Mesenchymal stem cell (in vitro differentiated cells and primary cell): ENCODE measurements around the gene ASXL2.
"Not testable (repeated sequence)": the region's sequence is repeated elsewhere in the genome, so short reads cannot be mapped to it uniquely, and the experiment has no call there.

Source experiments
- DNase-seq: peaks from one replicate; pipeline ENCODE4 v3.0.0-alpha.2; 2013
- H2AFZ ChIP-seq: one replicate; pipeline ENCODE4 v1.6.1; 2013; ENCODE audit warnings: low read depth, mild to moderate bottlenecking, control low read depth, inconsistent platforms, low read length, moderate library complexity
- H2AK5ac ChIP-seq: 2 replicates; pipeline ENCODE4 v1.6.1; 2013; ENCODE audit warnings: low read length, moderate library complexity, mild to moderate bottlenecking, inconsistent platforms; ENCODE audit not compliant: severe bottlenecking
- H2BK120ac ChIP-seq: one replicate; pipeline ENCODE4 v1.6.1; 2013; ENCODE audit warnings: low read depth, mild to moderate bottlenecking, inconsistent platforms, low read length, moderate library complexity
- H2BK12ac ChIP-seq, 2 experiments: one replicate each; pipeline ENCODE4 v1.6.1; 2013; ENCODE audit warnings: inconsistent platforms in 2 of 2, low read length in 2 of 2, mild to moderate bottlenecking in 2 of 2, moderate library complexity in 2 of 2, control low read depth in 1 of 2
- H2BK15ac ChIP-seq: one replicate; pipeline ENCODE4 v1.6.1; 2013; ENCODE audit warnings: mild to moderate bottlenecking, low read depth, inconsistent platforms; ENCODE audit not compliant: poor library complexity, severe bottlenecking
- H2BK5ac ChIP-seq: 2 replicates; pipeline ENCODE4 v1.6.1; 2013; ENCODE audit warnings: low read depth, mild to moderate bottlenecking, low read length, control low read depth, inconsistent platforms; ENCODE audit not compliant: poor library complexity, severe bottlenecking
- H3K14ac ChIP-seq, 2 experiments: one replicate each; pipeline ENCODE4 v1.6.1; 2013; ENCODE audit warnings: inconsistent platforms in 2 of 2, low read length in 2 of 2, control low read depth in 1 of 2, mild to moderate bottlenecking in 1 of 2, moderate library complexity in 1 of 2
- H3K18ac ChIP-seq, 2 experiments: one replicate each; pipeline ENCODE4 v1.6.1; 2013; ENCODE audit warnings: inconsistent platforms in 2 of 2, low read length in 2 of 2, control low read depth in 1 of 2, low read depth in 1 of 2, mild to moderate bottlenecking in 1 of 2
- H3K23ac ChIP-seq, 2 experiments: one replicate each; pipeline ENCODE4 v1.6.1; 2013; ENCODE audit warnings: inconsistent platforms in 2 of 2, low read length in 2 of 2, mild to moderate bottlenecking in 2 of 2, moderate library complexity in 2 of 2, control low read depth in 1 of 2
- H3K27ac ChIP-seq: 2 replicates; pipeline ENCODE4 v1.5.1; 2013; ENCODE audit warnings: mild to moderate bottlenecking, moderate library complexity, low read length, control low read depth, inconsistent platforms; ENCODE audit not compliant: poor library complexity, severe bottlenecking
- H3K27me3 ChIP-seq, 2 experiments: 2 replicates each; pipeline versions ENCODE4 v1.6.1 to v1.7.0; 2013; ENCODE audit warnings: low read length in 2 of 2, mild to moderate bottlenecking in 2 of 2, moderate library complexity in 2 of 2, control low read depth in 1 of 2, inconsistent platforms in 1 of 2; ENCODE audit not compliant: control insufficient read depth in 1 of 2, insufficient read depth in 1 of 2
- H3K36me3 ChIP-seq, 2 experiments: 2 replicates each; pipeline versions ENCODE4 v1.6.1 to v1.7.0; 2013; ENCODE audit warnings: low read length in 2 of 2, control low read depth in 1 of 2, inconsistent platforms in 1 of 2, low read depth in 1 of 2, mild to moderate bottlenecking in 1 of 2; ENCODE audit not compliant: insufficient read depth in 2 of 2, control insufficient read depth in 1 of 2
- H3K4ac ChIP-seq, 2 experiments: one replicate each; pipeline ENCODE4 v1.6.1; 2013; ENCODE audit warnings: inconsistent platforms in 2 of 2, low read length in 2 of 2, mild to moderate bottlenecking in 2 of 2, moderate library complexity in 2 of 2, control low read depth in 1 of 2, low read depth in 1 of 2
- H3K4me1 ChIP-seq: 2 replicates; pipeline ENCODE4 v1.6.1; 2013; ENCODE audit warnings: low read depth, low read length, control low read depth; ENCODE audit not compliant: control insufficient read depth, insufficient read depth
- H3K4me2 ChIP-seq: 2 replicates; pipeline ENCODE4 v1.6.1; 2013; ENCODE audit warnings: low read length, mild to moderate bottlenecking, inconsistent platforms; ENCODE audit not compliant: poor library complexity, severe bottlenecking
- H3K4me3 ChIP-seq, 2 experiments: 2 replicates each; pipeline versions ENCODE4 v1.5.1 to v1.7.0; 2013; ENCODE audit warnings: low read length in 2 of 2, mild to moderate bottlenecking in 2 of 2, control low read depth in 1 of 2, low read depth in 1 of 2; ENCODE audit not compliant: insufficient read depth in 1 of 2
- H3K79me1 ChIP-seq: replicated peaks from 2 replicates; pipeline ENCODE4 v1.6.1; 2013; ENCODE audit warnings: mild to moderate bottlenecking, control low read depth, low read length, inconsistent platforms; ENCODE audit not compliant: poor library complexity, severe bottlenecking
- H3K9ac ChIP-seq: 2 replicates; pipeline ENCODE4 v1.7.0; 2013; ENCODE audit warnings: mild to moderate bottlenecking, low read length, moderate library complexity
- H3K9me3 ChIP-seq: 2 replicates; pipeline ENCODE4 v1.7.0; 2013; ENCODE audit warnings: mild to moderate bottlenecking, low read length; ENCODE audit not compliant: control insufficient read depth
- H4K8ac ChIP-seq: one replicate; pipeline ENCODE4 v1.6.1; 2013; ENCODE audit warnings: inconsistent platforms, mild to moderate bottlenecking, low read length, moderate library complexity
- H4K91ac ChIP-seq: one replicate; pipeline ENCODE4 v1.6.1; 2013; ENCODE audit warnings: mild to moderate bottlenecking, low read length, inconsistent platforms
- WGBS: methylation state at CpG from one replicate; pipeline ENCODE4 v1.1.7; 2013; ENCODE audit warnings: mixed read lengths; 5-methylcytosine and 5-hydroxymethylcytosine counted together

ASXL2 gene

DNA sequence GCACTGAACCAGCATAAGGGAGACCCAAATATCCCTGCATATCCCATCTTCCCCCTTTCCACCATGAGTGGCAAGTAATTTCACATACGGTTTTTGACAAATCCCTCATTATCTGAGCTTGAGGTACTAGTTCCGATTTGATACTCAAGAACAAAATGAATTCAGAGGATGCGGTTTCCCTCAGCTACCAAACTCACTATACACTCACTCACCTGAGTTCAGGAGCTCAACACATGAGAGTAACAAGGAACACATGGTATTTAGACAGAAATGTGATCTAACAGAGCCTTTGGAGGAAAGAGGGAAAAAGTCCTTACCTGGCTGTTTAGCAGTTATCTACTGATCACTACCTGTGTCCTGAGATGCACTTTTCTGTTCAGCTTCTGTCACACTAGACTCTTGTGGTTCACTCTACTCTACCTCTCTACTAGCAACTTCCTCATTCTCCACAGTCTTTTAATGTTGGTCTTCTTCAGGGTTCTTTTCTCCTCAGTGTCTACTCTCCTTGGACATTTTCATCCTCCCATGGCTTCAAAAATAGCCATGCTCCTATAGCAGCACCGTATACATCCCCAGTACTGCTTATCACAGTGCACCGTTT is 25.1 kb downstream of the ASXL2 start:
- Histone ChIP-seq H2BK120ac (no peak overlapping the region), H3K18ac (no peak overlapping the region), H3K9me3 (no peaks in the 10 kb centered on the region), H3K4me2 (no peak overlapping the region), H3K4me1 (peaks cover 4% of the 10 kb centered on the region), H3K23ac (no peak overlapping the region), H3K27ac (no peak overlapping the region), H2AK5ac (no peak overlapping the region), H3K36me3 (peaks cover 3 to 4% of the 10 kb centered on the region in 2 experiments), H4K91ac (no peak overlapping the region), H3K14ac (no peak overlapping the region), H3K79me1 (peaks cover 24% of the 10 kb centered on the region), H4K8ac (no peak overlapping the region), H2AFZ (no peak overlapping the region), H2BK12ac (no peak overlapping the region), H3K27me3 (no peaks in the 10 kb centered on the region), H2BK5ac (no peak overlapping the region), H3K4ac (no peak overlapping the region), H2BK15ac (no peak overlapping the region), H3K9ac (peak overlapping the region; percentile 73), H3K4me3 (no peak overlapping the region)
- DNase-seq, result no peak
- 93% methylated on average over 4 of the region's 5 CpGs for WGBS

DNA sequence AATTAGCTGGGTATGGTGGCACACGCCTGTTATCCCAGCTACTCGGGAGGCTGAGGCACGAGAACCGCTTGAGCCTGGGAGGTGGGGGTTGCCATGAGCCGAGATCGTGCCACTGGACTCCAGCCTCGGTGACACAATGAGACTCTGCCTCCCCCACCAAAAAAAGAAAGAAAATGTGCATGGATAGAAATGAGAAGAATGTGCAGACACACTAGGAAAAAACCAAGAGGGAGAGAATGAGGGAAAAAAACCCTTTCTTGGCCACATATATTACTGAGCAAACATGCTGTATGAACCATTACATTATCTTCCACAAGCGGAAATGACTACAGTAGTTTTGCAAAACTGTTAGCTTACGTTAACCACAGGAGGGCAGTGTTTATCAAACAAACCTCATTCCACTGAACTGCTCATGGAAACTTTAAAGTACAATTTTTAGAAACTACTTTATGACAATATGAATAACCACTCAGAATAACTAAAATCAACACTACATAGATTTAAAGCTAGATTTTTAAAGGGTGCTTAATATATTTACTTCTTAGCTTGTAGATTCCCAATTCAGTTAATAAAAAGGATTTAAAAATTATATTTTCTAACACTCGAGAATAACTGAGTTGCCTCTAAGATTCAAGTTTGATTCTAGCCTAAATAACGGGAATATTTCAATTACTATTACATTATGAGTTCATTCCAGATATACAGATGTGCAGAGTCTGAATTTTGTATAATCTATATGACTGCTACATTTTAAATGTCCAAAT is 26.4 kb downstream of the ASXL2 start:
- H4K8ac ChIP-seq, result peak overlapping the region; percentile 60
- no peak overlapping the region for H3K23ac ChIP-seq
- H2BK12ac ChIP-seq, result no peak overlapping the region
- H2AFZ ChIP-seq, result no peak overlapping the region
- H3K4me3 ChIP-seq, result peak overlapping the region in 1 of 2 experiments; percentile 30
- peak overlapping the region; percentile 14 for H3K4me2 ChIP-seq
- peak overlapping the region; percentile 49 for H2BK120ac ChIP-seq
- H4K91ac ChIP-seq, result peak overlapping the region; percentile 27
- H3K9me3 ChIP-seq, result no peaks in the 10 kb centered on the region
- no peak overlapping the region for H3K14ac ChIP-seq
- H3K27ac ChIP-seq, result peak overlapping the region; percentile 85
- peaks cover 4% of the 10 kb centered on the region for H3K4me1 ChIP-seq
- peaks cover 3 to 4% of the 10 kb centered on the region in 2 experiments for H3K36me3 ChIP-seq
- peak; percentile 95 for DNase-seq
- peak overlapping the region in 1 of 2 experiments; percentile 75 for H3K18ac ChIP-seq
- no peaks in the 10 kb centered on the region for H3K27me3 ChIP-seq
- H2BK15ac ChIP-seq, result no peak overlapping the region
- no peak overlapping the region for H2AK5ac ChIP-seq
- 50% methylated on average over 6 of the region's 11 CpGs for WGBS
- H3K4ac ChIP-seq, result no peak overlapping the region
- H3K9ac ChIP-seq, result peak overlapping the region; percentile 75
- no peak overlapping the region for H2BK5ac ChIP-seq
- H3K79me1 ChIP-seq, result peaks cover 20% of the 10 kb centered on the region

DNA sequence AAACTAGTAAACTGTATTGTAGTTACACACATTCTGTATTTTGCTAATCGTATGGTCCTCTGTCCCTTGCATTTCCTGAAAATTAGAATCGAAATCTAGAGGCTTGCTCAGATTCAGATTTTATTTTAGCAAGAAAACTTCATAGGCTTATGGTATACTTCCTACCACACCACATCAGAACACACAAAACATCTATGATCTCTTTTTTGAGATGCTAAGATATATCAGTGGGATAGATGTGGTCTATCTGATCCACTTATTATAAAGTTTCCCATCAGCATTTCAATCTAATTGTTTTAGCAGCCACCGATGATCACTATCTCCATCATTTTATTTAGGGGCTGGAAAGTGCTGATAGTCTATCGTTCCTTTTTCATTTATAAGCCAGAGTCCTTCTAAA is 27.9 kb downstream of the ASXL2 start:
- H2AFZ ChIP-seq, H3K27ac ChIP-seq, H2BK15ac ChIP-seq, H3K9me3 ChIP-seq, H3K4ac ChIP-seq, H3K14ac ChIP-seq, H3K4me1 ChIP-seq, H3K27me3 ChIP-seq, H3K18ac ChIP-seq, H3K4me3 ChIP-seq, H2BK12ac ChIP-seq, H2BK120ac ChIP-seq, H4K91ac ChIP-seq, H4K8ac ChIP-seq, H2AK5ac ChIP-seq, DNase-seq, H3K4me2 ChIP-seq, H3K36me3 ChIP-seq, H2BK5ac ChIP-seq, H3K23ac ChIP-seq, H3K9ac ChIP-seq: not testable (repeated sequence)
- 80% methylated on average over 2 of the region's 4 CpGs for WGBS
- H3K79me1 ChIP-seq, result peaks cover 15% of the 10 kb centered on the region

DNA sequence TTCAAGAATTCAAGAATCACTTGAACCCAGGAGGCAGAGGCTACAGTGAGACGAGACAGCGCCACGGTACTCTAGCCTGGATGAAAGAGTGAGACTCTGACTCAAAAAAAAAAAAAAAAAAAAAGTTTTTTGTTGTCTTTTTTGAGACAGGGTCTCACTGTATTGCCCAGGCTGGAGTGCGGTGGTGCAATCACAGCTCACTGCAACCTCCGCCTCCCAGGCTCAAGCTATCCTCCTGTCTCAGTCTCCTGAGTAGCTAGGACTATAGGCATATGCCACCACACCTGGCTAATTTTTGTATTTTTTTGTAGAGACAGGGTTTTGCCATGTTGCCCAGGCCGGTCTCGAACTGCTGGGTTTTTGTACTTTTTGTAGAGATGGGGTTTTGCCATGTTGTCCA is 28.9 kb downstream of the ASXL2 start:
- not testable (repeated sequence) for H2BK120ac ChIP-seq, DNase-seq, H3K36me3 ChIP-seq, H2AK5ac ChIP-seq, H3K14ac ChIP-seq, H3K23ac ChIP-seq, H2AFZ ChIP-seq, H3K4me2 ChIP-seq, H3K18ac ChIP-seq, H3K27ac ChIP-seq, H3K9me3 ChIP-seq, H4K91ac ChIP-seq, H4K8ac ChIP-seq, H2BK5ac ChIP-seq, H2BK15ac ChIP-seq, H3K4ac ChIP-seq, H3K9ac ChIP-seq, H2BK12ac ChIP-seq, H3K4me1 ChIP-seq, H3K4me3 ChIP-seq, H3K27me3 ChIP-seq
- WGBS, result 95% methylated on average over 7 of the region's 7 CpGs
- H3K79me1 ChIP-seq, result peaks cover 10% of the 10 kb centered on the region
